DOHH2 (cell line): ENCODE measurements around the gene MRPL22.

Experiments
- H3F3A ChIP-seq: fragments of 200-600 bp; sonication (generic), shearing (Covaris generic); 2 replicates; pipeline ENCODE4 v1.6.0; 2016; ENCODE audit warnings: antibody characterized with exemption, mild to moderate bottlenecking; ENCODE audit not compliant: control insufficient read depth, insufficient read depth
- H3K27ac ChIP-seq: fragments of 200-600 bp; sonication (generic); 2 replicates; pipeline ENCODE4 v1.5.1; 2014; ENCODE audit warnings: low read depth, mild to moderate bottlenecking, low read length, moderate library complexity
- H3K27me3 ChIP-seq: fragments of 200-600 bp; sonication (generic); 2 replicates; pipeline ENCODE4 v1.6.1; 2014; ENCODE audit warnings: mild to moderate bottlenecking, low read length, mixed read lengths; ENCODE audit not compliant: control insufficient read depth
- H3K36me3 ChIP-seq: fragments of 200-600 bp; sonication (generic); 2 replicates; pipeline ENCODE4 v1.6.1; 2014; ENCODE audit warnings: mild to moderate bottlenecking, low read length, moderate library complexity, mixed read lengths; ENCODE audit not compliant: control insufficient read depth
- H3K4me1 ChIP-seq: fragments of 200-600 bp; sonication (generic); 2 replicates; pipeline ENCODE4 v1.6.1; 2014; ENCODE audit warnings: mild to moderate bottlenecking, low read length, mixed read lengths; ENCODE audit not compliant: control insufficient read depth
- H3K4me2 ChIP-seq: fragments of 200-600 bp; sonication (generic); 2 replicates; pipeline ENCODE4 v1.6.0; 2014; ENCODE audit warnings: mild to moderate bottlenecking, low read length, moderate library complexity
- H3K4me3 ChIP-seq: fragments of 200-600 bp; sonication (generic); 2 replicates; pipeline ENCODE4 v1.5.1; 2014; ENCODE audit warnings: mild to moderate bottlenecking, low read length, mixed read lengths
- H3K79me2 ChIP-seq: fragments of 200-600 bp; sonication (generic); 2 replicates; pipeline ENCODE4 v1.6.1; 2014; ENCODE audit warnings: mild to moderate bottlenecking, low read length, mixed read lengths; ENCODE audit not compliant: control insufficient read depth
- H3K9me2 ChIP-seq: fragments of 200-600 bp; sonication (generic); replicated peaks from 2 replicates; pipeline ENCODE4 v1.6.1; 2014; ENCODE audit warnings: mild to moderate bottlenecking, low read length, mixed read lengths; ENCODE audit not compliant: control insufficient read depth
- H3K9me3 ChIP-seq: fragments of 200-600 bp; sonication (generic); 2 replicates; pipeline ENCODE4 v1.6.1; 2014; ENCODE audit warnings: antibody characterized with exemption, low read length, mixed read lengths; ENCODE audit not compliant: control insufficient read depth, insufficient read depth
- H4K20me1 ChIP-seq: fragments of 200-600 bp; sonication (generic); 2 replicates; pipeline ENCODE4 v1.6.0; 2014; ENCODE audit warnings: low read depth, mild to moderate bottlenecking, antibody characterized with exemption, low read length, moderate library complexity; ENCODE audit not compliant: control insufficient read depth, insufficient read depth
- CTCF ChIP-seq: fragments of 200-600 bp; sonication (generic); IDR thresholded peaks from one replicate; pipeline ENCODE4 v1.5.1; 2014; ENCODE audit warnings: antibody characterized with exemption, mild to moderate bottlenecking, low read depth, low read length; ENCODE audit not compliant: poor library complexity, severe bottlenecking
- EZH2phosphoT487 ChIP-seq: fragments of 200-600 bp; sonication (generic); IDR thresholded peaks from 2 replicates; pipeline ENCODE4 v1.6.1; 2017; ENCODE audit warnings: borderline replicate concordance, mild to moderate bottlenecking, antibody characterized with exemption, low read length, moderate library complexity, mixed read lengths

The MRPL22 gene

DNA sequence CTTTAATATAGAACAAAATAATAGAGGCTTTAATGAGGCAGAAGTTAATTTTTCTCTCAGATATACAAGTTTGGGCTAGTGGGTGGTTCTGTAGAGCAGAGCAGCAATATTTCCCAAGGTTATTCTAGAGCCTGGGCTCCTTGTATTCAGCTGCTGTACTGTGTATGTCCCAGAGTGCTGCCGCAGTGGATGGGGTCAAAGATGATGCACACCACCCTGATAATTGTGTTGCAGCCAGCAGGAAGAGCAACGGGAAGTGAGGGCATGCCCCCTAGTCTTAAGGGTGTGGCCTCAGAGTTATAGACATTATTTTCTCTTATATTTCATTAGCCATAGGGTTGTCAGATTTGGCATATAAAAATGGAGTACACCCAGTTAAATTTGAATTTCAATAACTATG, 48.8 kb downstream of the MRPL22 start:
- H3K4me1 ChIP-seq, result no peaks in the 10 kb centered on the region
- no peaks in the 10 kb centered on the region for H3K9me2 ChIP-seq

DNA sequence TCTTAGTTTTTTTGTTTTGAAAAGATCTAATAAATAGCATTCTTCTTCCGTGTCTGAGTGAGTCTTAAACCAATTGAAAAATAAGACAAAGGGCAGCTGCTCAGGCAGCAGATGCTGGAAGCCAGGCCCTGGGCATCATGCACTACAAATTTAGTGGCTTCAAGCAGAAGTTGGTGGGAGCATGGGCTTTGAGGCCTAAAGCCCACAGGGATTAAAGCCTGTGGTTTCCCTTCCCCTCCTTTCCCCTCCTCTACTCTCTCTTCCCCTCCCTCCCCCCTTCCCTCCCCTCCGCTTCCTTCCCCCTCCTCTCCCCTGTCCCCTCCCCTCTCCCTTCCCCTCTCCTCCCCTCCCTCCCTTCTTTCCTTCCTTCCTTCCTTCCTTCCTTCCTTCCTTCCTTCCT, 52.6 kb downstream of the MRPL22 start:
- H3K27ac ChIP-seq, result no peak overlapping the region
- no peak for TF ChIP-seq EZH2phosphoT487
- TF ChIP-seq CTCF, result no peak

More for the DNA sequence above, 48.8 kb downstream of the MRPL22 start:
- Histone ChIP-seq H3F3A (no peaks in the 10 kb centered on the region), H3K4me2 (no peak overlapping the region), H3K36me3 (no peaks in the 10 kb centered on the region), H3K79me2 (no peaks in the 10 kb centered on the region), H3K27me3 (peaks cover 14% of the 10 kb centered on the region; the same call in 1 of the 2 replicates), H3K27ac (no peak overlapping the region), H3K9me3 (no peaks in the 10 kb centered on the region), H3K4me3 (no peak overlapping the region), H4K20me1 (no peaks in the 10 kb centered on the region)
- TF ChIP-seq CTCF (no peak), EZH2phosphoT487 (no peak)

DNA sequence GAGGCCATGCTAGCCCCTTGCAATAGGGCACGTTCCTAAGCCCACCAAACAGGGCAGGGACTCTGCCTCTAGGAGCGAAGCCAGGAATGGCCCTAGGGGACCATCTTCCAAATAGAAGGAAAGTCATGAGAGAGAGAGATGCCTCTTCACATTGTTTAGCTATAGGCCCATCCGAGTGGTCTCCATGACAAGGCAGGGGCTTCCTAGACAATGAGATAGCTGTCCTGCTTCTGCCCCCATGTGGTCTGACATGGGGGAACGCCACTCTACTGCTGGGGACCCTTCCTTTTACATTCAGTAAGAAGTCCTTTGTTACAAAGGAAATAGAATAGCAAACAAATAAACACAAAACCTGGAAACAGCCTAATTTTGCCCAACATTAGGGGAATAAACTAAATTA, 54.8 kb downstream of the MRPL22 start:
- no peaks in the 10 kb centered on the region for H3K9me3 ChIP-seq
- H3K9me2 ChIP-seq, result no peaks in the 10 kb centered on the region
- H3K4me3 ChIP-seq, result no peak overlapping the region
- no peaks in the 10 kb centered on the region for H3F3A ChIP-seq
- no peaks in the 10 kb centered on the region for H3K79me2 ChIP-seq
- H3K36me3 ChIP-seq, result no peaks in the 10 kb centered on the region
- TF ChIP-seq EZH2phosphoT487 (no peak), CTCF (peak; percentile 51)
- H3K27me3 ChIP-seq, result peaks cover 5% of the 10 kb centered on the region; the same call in 1 of the 2 replicates
- no peak overlapping the region for H3K27ac ChIP-seq
- no peaks in the 10 kb centered on the region for H3K4me1 ChIP-seq
- H3K4me2 ChIP-seq, result no peak overlapping the region
- H4K20me1 ChIP-seq, result no peaks in the 10 kb centered on the region

More for the DNA sequence above, 52.6 kb downstream of the MRPL22 start:
- Histone ChIP-seq H3K9me3 (no peaks in the 10 kb centered on the region), H3K4me2 (no peak overlapping the region), H3K4me3 (no peak overlapping the region), H3K4me1 (no peaks in the 10 kb centered on the region), H3K27me3 (peaks cover 5% of the 10 kb centered on the region; the same call in 1 of the 2 replicates), H3K79me2 (no peaks in the 10 kb centered on the region), H3F3A (no peaks in the 10 kb centered on the region), H3K36me3 (no peaks in the 10 kb centered on the region), H4K20me1 (no peaks in the 10 kb centered on the region), H3K9me2 (no peaks in the 10 kb centered on the region)

DNA sequence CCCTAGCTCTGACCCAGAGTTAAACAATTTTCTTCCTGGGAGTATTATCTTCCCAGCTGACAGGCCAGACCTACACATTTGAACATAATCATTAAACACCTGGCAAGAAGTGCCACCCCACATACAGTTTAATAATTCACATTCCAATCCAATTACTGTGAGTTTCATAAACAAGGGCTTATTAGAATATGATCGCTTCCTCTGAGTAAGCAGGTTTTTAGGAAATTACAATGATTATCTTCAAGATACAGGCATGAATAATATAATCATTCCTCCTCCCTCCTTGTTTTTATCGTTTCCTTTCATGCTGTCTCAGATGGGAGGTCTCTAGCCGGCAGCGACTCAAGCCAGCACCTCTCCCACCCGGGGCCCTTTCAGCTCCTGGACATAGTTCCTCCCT, 56.9 kb downstream of the MRPL22 start:
- Histone ChIP-seq H4K20me1 (no peaks in the 10 kb centered on the region), H3K4me1 (no peaks in the 10 kb centered on the region), H3K79me2 (no peaks in the 10 kb centered on the region), H3K9me2 (no peaks in the 10 kb centered on the region), H3K4me2 (no peak overlapping the region), H3K4me3 (no peak overlapping the region), H3K27me3 (peaks cover 5% of the 10 kb centered on the region; the same call in 1 of the 2 replicates), H3K9me3 (no peaks in the 10 kb centered on the region), H3F3A (no peaks in the 10 kb centered on the region), H3K27ac (no peak overlapping the region), H3K36me3 (no peaks in the 10 kb centered on the region)
- TF ChIP-seq EZH2phosphoT487 (no peak), CTCF (no peak)
